Measurements from ENCODE around the gene EFCAB6. TPM values are rescaled to one million over a fixed set of nuclear protein-coding genes. Genes with fewer than 3 reads are reported as not detected.

EFCAB6 gene
- polyA plus RNA-seq, 4 donors, result 0.34 to 1.9 TPM; not detected in 2

DNA sequence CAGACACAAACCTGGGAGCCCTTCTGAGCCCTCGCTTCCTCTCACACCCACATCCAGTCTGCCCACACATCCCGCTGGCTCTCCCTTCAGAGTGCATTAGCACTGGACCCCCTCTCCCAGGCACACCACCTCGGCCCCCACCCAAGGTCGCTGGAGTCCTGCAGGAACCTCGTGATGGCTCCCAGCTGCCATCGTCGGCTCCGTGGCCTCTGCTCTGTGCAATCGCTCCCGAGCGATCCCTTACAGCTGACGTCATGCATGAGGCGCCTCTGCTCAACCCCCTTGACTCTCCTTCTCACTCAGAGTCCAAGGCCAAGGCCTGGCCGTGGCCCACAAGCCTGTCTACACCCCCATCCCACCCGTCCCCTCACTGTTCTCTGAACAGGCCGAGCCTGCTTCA, 183.9 kb downstream of the EFCAB6 start:
- H3K36me3 ChIP-seq (ENCODE audit: control insufficient read depth in 3 of 3, insufficient read depth in 2 of 3, low read depth in 1 of 3, low read length in 3 of 3), result no peaks in the 10 kb centered on the region
- no peak overlapping the region for H3K4me3 ChIP-seq (ENCODE audit: low read depth in 1 of 3, low read length in 3 of 3)
- no peaks in the 10 kb centered on the region for H3K9me3 ChIP-seq (ENCODE audit: control insufficient read depth in 2 of 2, insufficient read depth in 1 of 2, low read depth in 1 of 2, low read length in 1 of 2)
- H3K4me1 ChIP-seq (ENCODE audit: control insufficient read depth in 3 of 3, insufficient read depth in 2 of 3, low read depth in 1 of 3, low read length in 2 of 3), result no peaks in the 10 kb centered on the region
- 73 to 86% (median 76%) methylated on average over 16 of the region's 16 CpGs for WGBS, 3 donors
- FAIRE-seq (no peak), DNase-seq (no peak)
- no peak overlapping the region for H3K27ac ChIP-seq (ENCODE audit: low read depth in 1 of 3, low read length in 2 of 3)
- H3K27me3 ChIP-seq (ENCODE audit: control insufficient read depth in 3 of 3, insufficient read depth in 3 of 3, low read length in 3 of 3), result no peaks in the 10 kb centered on the region

DNA sequence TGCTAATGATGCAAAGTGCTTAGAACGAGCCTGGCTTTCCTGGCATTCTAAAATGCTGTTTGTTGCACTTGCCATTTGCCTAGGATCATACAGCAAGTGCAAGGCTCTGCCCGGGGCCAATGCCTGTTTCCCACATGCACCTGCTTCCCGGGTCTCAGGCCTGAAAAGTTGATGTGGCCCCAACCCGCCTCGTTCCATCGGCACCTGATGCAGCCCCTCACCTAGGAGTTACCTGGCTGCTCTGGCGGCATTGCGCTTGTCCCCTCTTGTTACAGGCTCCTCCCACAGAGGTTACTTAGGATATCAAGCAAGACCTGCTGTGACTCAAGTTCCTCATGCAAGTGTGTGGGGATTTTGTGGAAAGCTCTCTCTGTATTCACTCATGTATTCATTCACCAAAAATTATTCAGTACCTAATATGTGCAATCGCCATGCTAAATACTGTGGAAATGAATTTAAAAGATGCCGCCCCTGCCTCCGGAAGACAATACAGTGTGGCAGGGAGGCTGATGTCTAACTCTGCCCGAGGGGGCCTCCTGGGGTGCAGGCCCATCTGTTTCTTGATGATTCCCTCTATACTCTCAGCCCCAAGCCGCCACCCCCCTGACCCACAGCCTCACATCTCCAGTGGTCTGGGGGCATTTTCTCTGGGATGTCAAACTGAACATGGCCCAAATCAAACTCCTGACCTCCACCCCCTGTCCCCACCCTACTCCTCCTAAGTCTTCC, 184.5 kb downstream of the EFCAB6 start:
- no peak overlapping the region for H3K4me3 ChIP-seq (ENCODE audit: low read depth in 1 of 3, low read length in 3 of 3)
- H3K27me3 ChIP-seq (ENCODE audit: control insufficient read depth in 3 of 3, insufficient read depth in 3 of 3, low read length in 3 of 3), result no peaks in the 10 kb centered on the region
- no peak overlapping the region for H3K27ac ChIP-seq (ENCODE audit: low read depth in 1 of 3, low read length in 2 of 3)
- H3K9me3 ChIP-seq (ENCODE audit: control insufficient read depth in 2 of 2, insufficient read depth in 1 of 2, low read depth in 1 of 2, low read length in 1 of 2), result no peaks in the 10 kb centered on the region
- H3K36me3 ChIP-seq (ENCODE audit: control insufficient read depth in 3 of 3, insufficient read depth in 2 of 3, low read depth in 1 of 3, low read length in 3 of 3), result no peaks in the 10 kb centered on the region
- FAIRE-seq (no peak), DNase-seq (no peak)
- H3K4me1 ChIP-seq (ENCODE audit: control insufficient read depth in 3 of 3, insufficient read depth in 2 of 3, low read depth in 1 of 3, low read length in 2 of 3), result no peaks in the 10 kb centered on the region
- WGBS, 3 donors, result 89% methylated on average over 13 of the region's 13 CpGs

DNA sequence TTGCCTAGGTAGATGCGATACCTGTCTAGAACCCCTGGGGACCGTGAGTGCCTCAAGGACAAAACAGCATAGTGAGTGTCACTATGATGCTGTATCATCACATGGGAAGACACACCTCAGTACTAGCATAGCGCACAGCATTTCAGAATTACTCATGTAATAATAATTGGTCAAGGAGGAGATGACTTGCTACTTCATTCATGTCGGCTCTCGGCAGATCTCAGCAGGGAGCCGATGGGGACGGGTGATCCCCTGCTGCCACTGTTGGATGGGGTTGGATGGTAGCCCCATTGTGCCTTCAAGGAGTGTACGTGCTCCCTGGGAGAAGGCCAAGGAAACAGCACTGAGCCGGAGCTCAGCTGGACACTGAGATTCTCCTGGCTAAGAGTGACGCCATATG, 186.9 kb downstream of the EFCAB6 start:
- Histone ChIP-seq H3K9me3 (ENCODE audit: control insufficient read depth in 2 of 2, insufficient read depth in 1 of 2, low read depth in 1 of 2, low read length in 1 of 2) (no peaks in the 10 kb centered on the region), H3K4me1 (ENCODE audit: control insufficient read depth in 3 of 3, insufficient read depth in 2 of 3, low read depth in 1 of 3, low read length in 2 of 3) (no peaks in the 10 kb centered on the region), H3K27ac (ENCODE audit: low read depth in 1 of 3, low read length in 2 of 3) (no peak overlapping the region), H3K4me3 (ENCODE audit: low read depth in 1 of 3, low read length in 3 of 3) (no peak overlapping the region), H3K27me3 (ENCODE audit: control insufficient read depth in 3 of 3, insufficient read depth in 3 of 3, low read length in 3 of 3) (no peaks in the 10 kb centered on the region), H3K36me3 (ENCODE audit: control insufficient read depth in 3 of 3, insufficient read depth in 2 of 3, low read depth in 1 of 3, low read length in 3 of 3) (no peaks in the 10 kb centered on the region)
- FAIRE-seq (no peak), DNase-seq (no peak)
- 86 to 92% (median 89%) methylated on average over 10 of the region's 10 CpGs for WGBS, 3 donors

DNA sequence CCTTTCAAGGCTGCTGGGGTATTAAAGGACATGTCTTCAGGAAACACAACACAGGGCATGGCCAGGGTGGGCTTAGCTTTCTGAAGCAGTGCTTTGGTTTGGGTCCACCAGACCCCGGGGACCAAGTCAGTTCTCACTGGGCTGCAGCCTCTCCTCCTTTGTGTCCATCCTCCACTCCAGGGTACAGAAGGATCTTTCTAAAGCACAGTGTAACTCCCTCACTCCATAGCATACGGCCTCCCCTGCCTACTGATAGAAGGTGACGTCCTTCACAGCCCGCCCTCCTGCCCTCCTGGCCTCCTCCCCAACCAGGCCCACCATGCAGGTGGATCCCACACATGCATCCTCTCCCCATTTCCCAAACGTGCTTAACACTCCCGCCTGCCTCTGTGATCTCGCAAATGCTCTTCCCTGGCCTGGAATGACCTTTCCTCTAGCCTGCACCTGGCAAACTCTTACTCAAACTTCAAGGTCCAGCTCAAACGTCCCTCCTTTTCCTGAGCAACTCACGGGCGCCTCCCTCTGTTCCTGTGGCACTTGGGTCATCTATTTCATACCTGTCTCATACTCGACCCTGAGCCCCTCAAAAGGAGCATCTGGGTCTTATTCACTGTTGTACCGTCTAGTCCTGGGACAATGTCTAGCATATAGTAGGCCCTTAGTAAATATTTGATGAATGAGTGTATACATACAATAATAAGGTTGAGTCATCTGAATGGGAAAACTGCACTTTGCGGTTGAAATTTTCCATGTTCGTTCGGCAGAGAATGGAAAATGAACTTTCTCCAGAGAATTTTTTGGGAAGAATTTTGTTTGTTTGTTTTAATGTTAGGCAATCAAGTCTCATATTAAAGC, 187.7 kb downstream of the EFCAB6 start:
- H3K9me3 ChIP-seq (ENCODE audit: control insufficient read depth in 2 of 2, insufficient read depth in 1 of 2, low read depth in 1 of 2, low read length in 1 of 2), result peaks cover 0 to 4% of the 10 kb centered on the region in 2 donors
- no peaks in the 10 kb centered on the region for H3K4me1 ChIP-seq (ENCODE audit: control insufficient read depth in 3 of 3, insufficient read depth in 2 of 3, low read depth in 1 of 3, low read length in 2 of 3)
- no peak overlapping the region for H3K4me3 ChIP-seq (ENCODE audit: low read depth in 1 of 3, low read length in 3 of 3)
- 78 to 83% (median 79%) methylated on average over 15 of the region's 15 CpGs for WGBS, 3 donors
- no peaks in the 10 kb centered on the region for H3K36me3 ChIP-seq (ENCODE audit: control insufficient read depth in 3 of 3, insufficient read depth in 2 of 3, low read depth in 1 of 3, low read length in 3 of 3)
- no peaks in the 10 kb centered on the region for H3K27me3 ChIP-seq (ENCODE audit: control insufficient read depth in 3 of 3, insufficient read depth in 3 of 3, low read length in 3 of 3)
- FAIRE-seq, result no peak
- no peak overlapping the region for H3K27ac ChIP-seq (ENCODE audit: low read depth in 1 of 3, low read length in 2 of 3)
- no peak for DNase-seq

DNA sequence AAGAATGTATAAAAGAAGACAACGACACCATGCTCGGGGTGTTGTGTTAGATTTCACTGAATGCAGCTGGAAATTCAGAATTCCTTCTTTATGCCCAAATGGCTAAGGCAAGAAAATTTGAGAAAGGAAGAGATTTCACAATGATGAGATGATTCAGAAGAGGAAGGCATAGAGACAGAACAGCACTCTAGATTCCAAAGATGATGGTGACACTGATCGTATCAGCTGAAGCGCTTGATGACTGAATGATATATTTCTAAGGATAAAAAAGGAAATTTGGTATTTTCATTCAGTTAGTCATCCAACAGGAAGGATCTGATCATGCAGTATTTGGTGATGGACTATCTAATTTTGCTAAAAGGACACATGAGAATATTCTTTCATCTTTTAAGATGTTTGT, 189.2 kb downstream of the EFCAB6 start:
- Histone ChIP-seq H3K27me3 (ENCODE audit: control insufficient read depth in 3 of 3, insufficient read depth in 3 of 3, low read length in 3 of 3) (no peaks in the 10 kb centered on the region), H3K4me1 (ENCODE audit: control insufficient read depth in 3 of 3, insufficient read depth in 2 of 3, low read depth in 1 of 3, low read length in 2 of 3) (no peaks in the 10 kb centered on the region), H3K27ac (ENCODE audit: low read depth in 1 of 3, low read length in 2 of 3) (no peak overlapping the region), H3K36me3 (ENCODE audit: control insufficient read depth in 3 of 3, insufficient read depth in 2 of 3, low read depth in 1 of 3, low read length in 3 of 3) (no peaks in the 10 kb centered on the region), H3K4me3 (ENCODE audit: low read depth in 1 of 3, low read length in 3 of 3) (no peak overlapping the region), H3K9me3 (ENCODE audit: control insufficient read depth in 2 of 2, insufficient read depth in 1 of 2, low read depth in 1 of 2, low read length in 1 of 2) (peaks cover 0 to 4% of the 10 kb centered on the region in 2 donors)
- 89 to 97% (median 90%) methylated on average over 4 of the region's 4 CpGs for WGBS, 3 donors
- no peak for FAIRE-seq
- DNase-seq, result no peak

DNA sequence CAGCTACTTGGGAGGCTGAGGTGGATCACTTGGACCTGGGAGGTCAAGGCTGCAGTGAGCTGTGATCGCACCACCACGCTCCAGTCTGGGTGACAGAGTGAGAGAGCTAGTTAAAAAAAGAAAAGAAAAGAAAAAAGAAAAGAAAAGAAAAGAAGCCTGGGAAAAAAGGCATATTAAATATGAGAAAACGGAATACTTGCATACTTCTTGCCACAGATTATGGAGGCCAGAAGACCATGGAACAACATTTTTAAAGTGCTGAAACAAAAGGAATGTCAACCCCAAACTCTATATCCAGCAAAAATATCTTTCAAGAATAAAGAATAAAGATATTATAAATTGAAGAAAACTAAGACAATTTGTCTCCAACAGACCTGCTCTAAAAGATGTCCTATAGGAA, 191.9 kb downstream of the EFCAB6 start:
- DNase-seq (no peak), FAIRE-seq (no peak)
- H3K27me3 ChIP-seq (ENCODE audit: control insufficient read depth in 3 of 3, insufficient read depth in 3 of 3, low read length in 3 of 3), result no peaks in the 10 kb centered on the region
- H3K4me1 ChIP-seq (ENCODE audit: control insufficient read depth in 3 of 3, insufficient read depth in 2 of 3, low read depth in 1 of 3, low read length in 2 of 3), result peaks cover 0 to 4% (median 0%) of the 10 kb centered on the region in 3 donors
- H3K36me3 ChIP-seq (ENCODE audit: control insufficient read depth in 3 of 3, insufficient read depth in 2 of 3, low read depth in 1 of 3, low read length in 3 of 3), result no peaks in the 10 kb centered on the region
- no peak overlapping the region for H3K27ac ChIP-seq (ENCODE audit: low read depth in 1 of 3, low read length in 2 of 3)
- WGBS, 3 donors, result 63 to 97% (median 92%) methylated on average over 3 of the region's 3 CpGs
- no peak overlapping the region for H3K4me3 ChIP-seq (ENCODE audit: low read depth in 1 of 3, low read length in 3 of 3)
- peaks cover 0 to 4% of the 10 kb centered on the region in 2 donors for H3K9me3 ChIP-seq (ENCODE audit: control insufficient read depth in 2 of 2, insufficient read depth in 1 of 2, low read depth in 1 of 2, low read length in 1 of 2)

DNA sequence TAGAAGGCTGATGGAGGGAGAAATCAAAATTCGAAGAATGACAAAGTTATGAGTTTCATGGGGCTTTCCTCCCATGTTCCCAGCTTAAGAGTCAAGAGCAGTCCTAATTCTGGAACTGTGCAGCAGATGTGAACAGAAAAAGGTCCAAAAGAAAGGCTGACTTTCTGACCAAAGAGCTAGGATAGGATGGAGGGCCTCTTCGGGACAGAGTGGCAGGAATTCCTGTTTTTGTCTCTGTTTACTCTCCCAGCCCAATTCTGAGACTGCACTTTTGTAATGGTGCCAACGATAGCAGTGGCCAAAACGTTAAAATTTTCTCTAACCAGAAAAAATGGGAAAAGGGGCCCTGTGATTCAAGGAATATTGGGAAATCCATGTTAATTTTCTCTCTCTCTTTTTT, 193.6 kb downstream of the EFCAB6 start:
- no peaks in the 10 kb centered on the region for H3K27me3 ChIP-seq (ENCODE audit: control insufficient read depth in 3 of 3, insufficient read depth in 3 of 3, low read length in 3 of 3)
- H3K36me3 ChIP-seq (ENCODE audit: control insufficient read depth in 3 of 3, insufficient read depth in 2 of 3, low read depth in 1 of 3, low read length in 3 of 3), result no peaks in the 10 kb centered on the region
- H3K4me1 ChIP-seq (ENCODE audit: control insufficient read depth in 3 of 3, insufficient read depth in 2 of 3, low read depth in 1 of 3, low read length in 2 of 3), result peaks cover 0 to 4% (median 0%) of the 10 kb centered on the region in 3 donors
- WGBS, 3 donors, result 61 to 81% (median 76%) methylated on average over 4 of the region's 4 CpGs
- FAIRE-seq, result no peak
- DNase-seq, result no peak
- no peak overlapping the region for H3K4me3 ChIP-seq (ENCODE audit: low read depth in 1 of 3, low read length in 3 of 3)
- no peak overlapping the region for H3K27ac ChIP-seq (ENCODE audit: low read depth in 1 of 3, low read length in 2 of 3)
- H3K9me3 ChIP-seq (ENCODE audit: control insufficient read depth in 2 of 2, insufficient read depth in 1 of 2, low read depth in 1 of 2, low read length in 1 of 2), result peaks cover 0 to 4% of the 10 kb centered on the region in 2 donors

DNA sequence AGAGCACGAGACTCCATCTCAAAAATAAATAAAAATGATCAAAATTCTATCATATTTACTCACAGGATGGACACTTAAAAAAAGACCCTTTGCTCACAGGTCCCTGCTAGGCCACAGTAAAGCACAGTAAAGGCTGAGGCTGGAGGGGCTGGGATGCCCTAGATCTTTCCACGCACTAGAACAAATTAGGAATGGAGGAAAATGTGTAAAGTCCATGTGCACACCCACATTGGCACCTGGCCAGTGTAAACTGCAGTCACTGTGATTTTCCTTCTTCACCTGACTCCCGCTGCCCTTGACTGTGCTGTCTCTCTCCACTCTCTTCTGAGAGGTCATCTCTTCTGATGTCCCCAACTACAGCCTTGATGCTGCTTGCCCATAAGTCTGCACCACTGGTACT, 195.5 kb downstream of the EFCAB6 start:
- Histone ChIP-seq H3K36me3 (ENCODE audit: control insufficient read depth in 3 of 3, insufficient read depth in 2 of 3, low read depth in 1 of 3, low read length in 3 of 3) (no peaks in the 10 kb centered on the region), H3K27me3 (ENCODE audit: control insufficient read depth in 3 of 3, insufficient read depth in 3 of 3, low read length in 3 of 3) (no peaks in the 10 kb centered on the region), H3K4me1 (ENCODE audit: control insufficient read depth in 3 of 3, insufficient read depth in 2 of 3, low read depth in 1 of 3, low read length in 2 of 3) (peaks cover 0 to 4% (median 0%) of the 10 kb centered on the region in 3 donors), H3K9me3 (ENCODE audit: control insufficient read depth in 2 of 2, insufficient read depth in 1 of 2, low read depth in 1 of 2, low read length in 1 of 2) (peaks cover 0 to 4% of the 10 kb centered on the region in 2 donors), H3K4me3 (ENCODE audit: low read depth in 1 of 3, low read length in 3 of 3) (no peak overlapping the region), H3K27ac (ENCODE audit: low read depth in 1 of 3, low read length in 2 of 3) (no peak overlapping the region)
- FAIRE-seq (no peak), DNase-seq (peak; percentile 78 to 82)
- 43 to 73% (median 46%) methylated on average over 3 of the region's 3 CpGs for WGBS, 3 donors
